ENCODE measurements around the gene RPRD2. TPM values are rescaled to one million over a fixed set of nuclear protein-coding genes. Genes with fewer than 3 reads are reported as not detected.
A peak's percentile ranks its signal among the peaks of the same experiment; 100 is the strongest.

Gene RPRD2
- polyA plus RNA-seq, 3 donors, result 5.9 to 9.7 (median 8.2) TPM

DNA sequence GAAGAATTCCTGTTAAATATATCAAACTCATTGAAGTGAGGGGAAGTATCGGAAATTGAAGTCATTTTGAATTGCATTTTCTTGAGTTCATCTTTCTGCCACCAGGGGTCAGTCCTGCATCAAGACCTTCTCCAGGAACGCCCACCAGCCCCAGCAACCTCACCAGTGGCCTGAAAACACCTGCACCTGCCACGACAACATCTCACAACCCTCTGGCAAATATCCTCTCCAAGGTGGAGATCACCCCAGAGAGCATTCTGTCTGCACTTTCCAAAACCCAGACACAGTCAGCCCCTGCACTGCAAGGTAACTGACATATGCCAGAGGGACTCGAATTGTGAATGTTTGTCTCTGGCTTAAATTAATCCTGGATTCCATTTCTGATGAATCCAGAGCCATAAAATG lies 100.5 kb downstream of the RPRD2 start:
- Mint-ChIP-seq H3K4me3 (no peak overlapping the region), H3K9me3 (no peaks in the 10 kb centered on the region), H3K4me1 (peaks cover 1% of the 10 kb centered on the region), H3K36me3 (peaks cover 41 to 75% of the 10 kb centered on the region in 2 donors), H3K27me3 (ENCODE audit: low read depth in 3 of 3) (peaks cover 0 to 2% (median 2%) of the 10 kb centered on the region in 3 donors), H3K27ac (peak overlapping the region in 3 of 7 donors; percentile 6 to 80 (median 46))
- H3K4me3 ChIP-seq (replicated peaks in 1 of 3; ENCODE audit: low read depth in 2 of 3, low read length in 3 of 3), result no peak overlapping the region
- H3K9me3 ChIP-seq (replicated peaks in 1 of 2; ENCODE audit: control insufficient read depth in 1 of 2, insufficient read depth in 1 of 2, low read length in 2 of 2), result no peaks in the 10 kb centered on the region
- H3K4me2 ChIP-seq (replicated peaks; ENCODE audit: extremely low read depth, low read length, poor library complexity, severe bottlenecking), result no peak overlapping the region
- H3K36me3 ChIP-seq (replicated peaks in 1 of 2; ENCODE audit: control insufficient read depth in 1 of 2, insufficient read depth in 2 of 2, low read length in 2 of 2), result peaks cover 47 to 70% of the 10 kb centered on the region in 2 donors
- H4K20me1 ChIP-seq (ENCODE audit: insufficient read depth, low read length), result no peaks in the 10 kb centered on the region
- H3K27ac ChIP-seq (ENCODE audit: low read depth in 1 of 2, low read length in 2 of 2), result no peak overlapping the region
- H3K4me1 ChIP-seq (ENCODE audit: control insufficient read depth in 1 of 2, insufficient read depth in 2 of 2, low read length in 2 of 2), result no peaks in the 10 kb centered on the region
- TF ChIP-seq, protein P1, sequence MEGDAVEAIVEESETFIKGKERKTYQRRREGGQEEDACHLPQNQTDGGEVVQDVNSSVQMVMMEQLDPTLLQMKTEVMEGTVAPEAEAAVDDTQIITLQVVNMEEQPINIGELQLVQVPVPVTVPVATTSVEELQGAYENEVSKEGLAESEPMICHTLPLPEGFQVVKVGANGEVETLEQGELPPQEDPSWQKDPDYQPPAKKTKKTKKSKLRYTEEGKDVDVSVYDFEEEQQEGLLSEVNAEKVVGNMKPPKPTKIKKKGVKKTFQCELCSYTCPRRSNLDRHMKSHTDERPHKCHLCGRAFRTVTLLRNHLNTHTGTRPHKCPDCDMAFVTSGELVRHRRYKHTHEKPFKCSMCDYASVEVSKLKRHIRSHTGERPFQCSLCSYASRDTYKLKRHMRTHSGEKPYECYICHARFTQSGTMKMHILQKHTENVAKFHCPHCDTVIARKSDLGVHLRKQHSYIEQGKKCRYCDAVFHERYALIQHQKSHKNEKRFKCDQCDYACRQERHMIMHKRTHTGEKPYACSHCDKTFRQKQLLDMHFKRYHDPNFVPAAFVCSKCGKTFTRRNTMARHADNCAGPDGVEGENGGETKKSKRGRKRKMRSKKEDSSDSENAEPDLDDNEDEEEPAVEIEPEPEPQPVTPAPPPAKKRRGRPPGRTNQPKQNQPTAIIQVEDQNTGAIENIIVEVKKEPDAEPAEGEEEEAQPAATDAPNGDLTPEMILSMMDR (IDR thresholded peaks at IDR 0.05), result peak; percentile 87
- intact Hi-C loops (cut with micrococcal nuclease), result no loop called here
- H3K79me2 ChIP-seq (ENCODE audit: insufficient read depth, low read length), result no peaks in the 10 kb centered on the region
- H3K9ac ChIP-seq (ENCODE audit: insufficient read depth, low read length, poor library complexity, severe bottlenecking), result no peak overlapping the region
- no peaks in the 10 kb centered on the region for H3K27me3 ChIP-seq (ENCODE audit: control insufficient read depth in 2 of 2, insufficient read depth in 2 of 2, low read length in 2 of 2)
- DNase-seq, result peak; percentile 36 to 53 (median 43)
- no peak overlapping the region for H2AFZ ChIP-seq (ENCODE audit: insufficient read depth, low read depth, low read length, poor library complexity, severe bottlenecking)
- WGBS (ENCODE audit: insufficient coverage), result 38% methylated on average over 2 of the region's 4 CpGs

DNA sequence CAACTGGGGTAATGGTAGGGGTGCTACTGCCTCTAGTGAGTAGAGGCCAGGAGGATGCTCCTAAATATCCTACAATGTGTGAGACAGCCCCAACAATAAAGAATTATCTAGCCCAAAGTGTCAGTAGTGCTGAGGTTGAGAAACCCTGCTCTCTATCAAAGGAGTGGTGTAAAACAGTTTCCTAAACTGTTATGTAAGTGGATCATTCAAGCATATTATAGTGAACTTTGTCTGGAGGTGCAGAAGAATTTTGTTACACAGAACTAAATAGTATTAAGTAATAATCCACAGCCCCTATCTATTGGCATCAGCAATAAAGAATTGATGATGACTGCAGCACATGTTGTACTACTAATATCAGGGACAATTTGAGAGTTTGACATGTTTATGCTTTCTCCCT lies 103.0 kb downstream of the RPRD2 start:
- no peak overlapping the region for H3K4me3 Mint-ChIP-seq
- Histone ChIP-seq H3K4me3 (replicated peaks in 1 of 3; ENCODE audit: low read depth in 2 of 3, low read length in 3 of 3) (no peak overlapping the region), H4K20me1 (ENCODE audit: insufficient read depth, low read length) (no peaks in the 10 kb centered on the region), H3K36me3 (replicated peaks in 1 of 2; ENCODE audit: control insufficient read depth in 1 of 2, insufficient read depth in 2 of 2, low read length in 2 of 2) (peaks cover 48 to 74% of the 10 kb centered on the region in 2 donors), H3K27ac (ENCODE audit: low read depth in 1 of 2, low read length in 2 of 2) (no peak overlapping the region), H3K9me3 (replicated peaks in 1 of 2; ENCODE audit: control insufficient read depth in 1 of 2, insufficient read depth in 1 of 2, low read length in 2 of 2) (no peaks in the 10 kb centered on the region), H3K79me2 (ENCODE audit: insufficient read depth, low read length) (no peaks in the 10 kb centered on the region), H3K9ac (ENCODE audit: insufficient read depth, low read length, poor library complexity, severe bottlenecking) (no peak overlapping the region), H3K27me3 (ENCODE audit: control insufficient read depth in 2 of 2, insufficient read depth in 2 of 2, low read length in 2 of 2) (no peaks in the 10 kb centered on the region), H3K4me1 (ENCODE audit: control insufficient read depth in 1 of 2, insufficient read depth in 2 of 2, low read length in 2 of 2) (no peaks in the 10 kb centered on the region), H3K4me2 (replicated peaks; ENCODE audit: extremely low read depth, low read length, poor library complexity, severe bottlenecking) (no peak overlapping the region), H2AFZ (ENCODE audit: insufficient read depth, low read depth, low read length, poor library complexity, severe bottlenecking) (no peak overlapping the region)
- peaks cover 1% of the 10 kb centered on the region for H3K4me1 Mint-ChIP-seq
- H3K27me3 Mint-ChIP-seq (ENCODE audit: low read depth in 3 of 3), result peaks cover 0 to 2% (median 2%) of the 10 kb centered on the region in 3 donors
- peaks cover 51 to 76% of the 10 kb centered on the region in 2 donors for H3K36me3 Mint-ChIP-seq
- TF ChIP-seq, protein P1 (IDR thresholded peaks at IDR 0.05), result no peak
- H3K9me3 Mint-ChIP-seq, result no peaks in the 10 kb centered on the region
- DNase-seq, result no peak
- intact Hi-C loops (cut with micrococcal nuclease), result loop anchor here in 1 of 2 donors (5.0 kb wide), 1 partner anchor 65 kb away; no protein-coding TSS in a partner anchor
- H3K27ac Mint-ChIP-seq, result no peak overlapping the region

All from CD14-positive monocyte (primary cell).